ENCODE results near the gene SH3D21. TPM values are rescaled to one million over a fixed set of nuclear protein-coding genes. Genes with fewer than 3 reads are reported as not detected.

SH3D21 gene
- total RNA-seq, 4 donors from 2014 or later, result 11.3 to 11.8 TPM; not detected in 2

GRCh38 chr1:36350659-36351226 lies 44.6 kb downstream of the SH3D21 start:
- no peak overlapping the region for H3K4me3 ChIP-seq
- H3K4me1 ChIP-seq, result no peaks in the 10 kb centered on the region
- H3K27me3 ChIP-seq, result no peaks in the 10 kb centered on the region
- TF ChIP-seq POLR2A (IDR thresholded peaks at IDR 0.05) (no peak), CTCF (IDR thresholded peaks at IDR 0.05) (no peak)
- DNase-seq, result no peak
- no peaks in the 10 kb centered on the region for H3K36me3 ChIP-seq
- H3K27ac ChIP-seq, result peak overlapping the region; percentile 17 to 37
- intact Hi-C loops (cut with DNase I; ENCODE audit: low total_unique reads), result no loop called here
- no peaks in the 10 kb centered on the region for H3K9me3 ChIP-seq

- no peaks in the 10 kb centered on the region for H3K36me3 ChIP-seq
- DNase-seq, result no peak
These were observed 45.2 kb downstream of the SH3D21 start for GRCh38 chr1:36351227-36351977.

GRCh38 chr1:36352125-36352909 lies 46.1 kb downstream of the SH3D21 start:
- H3K4me1 ChIP-seq, result no peaks in the 10 kb centered on the region
- intact Hi-C loops (cut with DNase I; ENCODE audit: low total_unique reads), result no loop called here
- no peaks in the 10 kb centered on the region for H3K36me3 ChIP-seq
- DNase-seq, result no peak
- TF ChIP-seq POLR2A (IDR thresholded peaks at IDR 0.05), result no peak
- no peak for TF ChIP-seq CTCF (IDR thresholded peaks at IDR 0.05)
- H3K27ac ChIP-seq, result no peak overlapping the region
- H3K27me3 ChIP-seq, result no peaks in the 10 kb centered on the region
- no peak overlapping the region for H3K4me3 ChIP-seq
- H3K9me3 ChIP-seq, result no peaks in the 10 kb centered on the region

More at GRCh38 chr1:36351227-36351977, 45.2 kb downstream of the SH3D21 start:
- Histone ChIP-seq H3K9me3 (no peaks in the 10 kb centered on the region), H3K27me3 (no peaks in the 10 kb centered on the region), H3K4me3 (no peak overlapping the region), H3K4me1 (no peaks in the 10 kb centered on the region), H3K27ac (peak overlapping the region; percentile 17 to 37)
- intact Hi-C loops (cut with DNase I; ENCODE audit: low total_unique reads), result no loop called here
- TF ChIP-seq POLR2A (IDR thresholded peaks at IDR 0.05) (no peak), CTCF (IDR thresholded peaks at IDR 0.05) (no peak)

- Histone ChIP-seq H3K36me3 (no peaks in the 10 kb centered on the region), H3K9me3 (no peaks in the 10 kb centered on the region), H3K4me1 (no peaks in the 10 kb centered on the region), H3K27me3 (no peaks in the 10 kb centered on the region), H3K27ac (no peak overlapping the region), H3K4me3 (no peak overlapping the region)
- no peak for DNase-seq
- intact Hi-C loops (cut with DNase I; ENCODE audit: low total_unique reads), result no loop called here
- TF ChIP-seq CTCF (IDR thresholded peaks at IDR 0.05) (no peak), POLR2A (IDR thresholded peaks at IDR 0.05) (no peak)
These were observed 47.0 kb downstream of the SH3D21 start for GRCh38 chr1:36352910-36353878.
